Keratinocyte (primary cell): ENCODE results near the gene MOB3B.

ENCODE experiments used
- CTCF ChIP-seq, 3 experiments: IDR thresholded peaks in 1 of 3; conservative IDR thresholded peaks in 1 of 3; optimal IDR thresholded peaks in 1 of 3; 2 replicates in 2 of 3; 3 replicates in 1 of 3; pipeline versions ENCODE3 to v1.5.1; 2011; ENCODE audit warnings: low read length in 3 of 3, mild to moderate bottlenecking in 3 of 3, moderate library complexity in 2 of 3, control low read depth in 1 of 3, inconsistent platforms in 1 of 3; ENCODE audit not compliant: insufficient read depth in 2 of 3; ENCODE audit errors: extremely low read depth in 1 of 3
- EZH2 ChIP-seq: IDR thresholded peaks from one replicate; pipeline ENCODE4 v1.6.1; 2012; ENCODE audit warnings: inconsistent platforms, mild to moderate bottlenecking, low read length, moderate library complexity

GRCh38 chr9:27393054-27393846 is 136.4 kb downstream of the MOB3B start:
- no peak for TF ChIP-seq CTCF (optimal IDR thresholded peaks at IDR 0.05 in 1 of 3, IDR thresholded peaks at IDR 0.05 in 1 of 3, conservative IDR thresholded peaks at IDR 0.05 in 1 of 3; ENCODE audit: extremely low read depth in 1 of 3, insufficient read depth in 2 of 3, low read length in 3 of 3)
- TF ChIP-seq EZH2: no peak
